A549 (cell line): ENCODE measurements around the gene RNF145. TPM values are rescaled to one million over a fixed set of nuclear protein-coding genes. Genes with fewer than 3 reads are reported as not detected.
A peak's percentile ranks its signal among the peaks of the same experiment; 100 is the strongest.
"Not testable (repeated sequence)": the region's sequence is repeated elsewhere in the genome, so short reads cannot be mapped to it uniquely, and the experiment has no call there.

Source experiments
- ATAC-seq, 2 experiments: fragments of 200-7000 bp in 1 of 2; fragments of >200 bp in 1 of 2; cut with Nextera tagmentation in 1 of 2; cut with Tn5 transposase in 1 of 2; 3 replicates each; pipeline versions ENCODE4 v1.8.0 to v1.9.1; 2018 to 2020; ENCODE audit warnings: mild to moderate bottlenecking in 1 of 2, moderate library complexity in 1 of 2
- CTCF ChIA-PET: fragments of 300-600 bp; sonication (Branson Sonifier 250); formaldehyde crosslinking; extraction: SDS; loops from one replicate; lab custom pipeline; 2021; ENCODE audit warnings: antibody characterized with exemption, inconsistent platforms; lab: Yijun Ruan, JAX
- POLR2A ChIA-PET: fragments of 350-600 bp; formaldehyde crosslinking; extraction: SDS; loops from one replicate; lab custom pipeline; 2021; ENCODE audit warnings: antibody characterized with exemption, inconsistent platforms; lab: Yijun Ruan, JAX
- DNase-seq, 2 experiments: peaks; one replicate each; pipeline versions ENCODE4 v3.0.0 to v3.0.0-alpha.2; 2011 to 2016; ENCODE audit warnings: low read depth in 1 of 2, low spot score in 1 of 2
- FAIRE-seq: peaks from 2 replicates; lab custom pipeline; 2011; peaks lifted over from hg19 to GRCh38; lab: Jason Lieb, UNC
- H3K27ac ChIP-seq, 2 experiments: fragments of >200 bp; sonication (Bioruptor Twin); formaldehyde crosslinking; 3 replicates each; pipeline ENCODE4 v1.5.1; 2016 to 2017
- H3K4me1 ChIP-seq: fragments of >200 bp; sonication (Bioruptor Twin); formaldehyde crosslinking; 3 replicates; pipeline ENCODE4 v1.6.1; 2016
- H3K4me2 ChIP-seq: fragments of >200 bp; sonication (Bioruptor Twin); formaldehyde crosslinking; 3 replicates; pipeline ENCODE4 v1.6.1; 2016
- H3K4me3 ChIP-seq: fragments of >200 bp; sonication (Bioruptor Twin); formaldehyde crosslinking; 3 replicates; pipeline ENCODE4 v1.5.1; 2016
- H3K9me3 ChIP-seq: fragments of >200 bp; sonication (Bioruptor Twin); formaldehyde crosslinking; 3 replicates; pipeline ENCODE4 v1.6.1; 2016
- BHLHE40 ChIP-seq: IDR thresholded peaks from 2 replicates; pipeline ENCODE4 v1.6.1; 2012; ENCODE audit warnings: low read depth, low read length, inconsistent platforms
- CHD2 ChIP-seq: fragments of 150-350 bp; IDR thresholded peaks from 2 replicates; pipeline ENCODE4 v1.6.1; 2014; ENCODE audit warnings: low read length; ENCODE audit not compliant: partially characterized antibody
- EHMT2 ChIP-seq: fragments of 200-600 bp; sonication (generic); IDR thresholded peaks from 2 replicates; pipeline ENCODE4 v1.6.1; 2016; ENCODE audit warnings: antibody characterized with exemption, low read depth, mild to moderate bottlenecking, moderate library complexity
- FOSL2 ChIP-seq, 2 experiments: fragments of 450-650 bp in 1 of 2; fragments of >200 bp in 1 of 2; sonication (Bioruptor Twin) in 1 of 2; formaldehyde crosslinking; IDR thresholded peaks; 2 replicates each; pipeline versions ENCODE4 v1.5.0 to v1.6.1; 2016 to 2020; ENCODE audit warnings: mild to moderate bottlenecking in 1 of 2, moderate library complexity in 1 of 2
- FOXS1 ChIP-seq: fragments of 250-450 bp; sonication (Bioruptor Pico); IDR thresholded peaks from 2 replicates; pipeline ENCODE4 v1.5.0; 2020; ENCODE audit warnings: mild to moderate bottlenecking, moderate library complexity
- HDAC2 ChIP-seq: fragments of 200-600 bp; sonication (generic); IDR thresholded peaks from 2 replicates; pipeline ENCODE4 v1.6.1; 2016
- HES2 ChIP-seq: fragments of >200 bp; sonication (Bioruptor Twin); formaldehyde crosslinking; IDR thresholded peaks from 2 replicates; pipeline ENCODE4 v1.6.1; 2016
- JUN ChIP-seq, 2 experiments: fragments of >200 bp; sonication (Bioruptor Twin); formaldehyde crosslinking; IDR thresholded peaks; 2 replicates in 1 of 2; 3 replicates in 1 of 2; pipeline ENCODE4 v1.6.1; 2016 to 2017
- KDM5A ChIP-seq: fragments of 200-600 bp; sonication (generic); IDR thresholded peaks from 2 replicates; pipeline ENCODE4 v1.6.1; 2016; ENCODE audit warnings: antibody characterized with exemption, mild to moderate bottlenecking
- MAFK ChIP-seq: fragments of 450-650 bp; IDR thresholded peaks from 2 replicates; pipeline ENCODE4 v1.6.1; 2014; ENCODE audit not compliant: partially characterized antibody
- MAX ChIP-seq: IDR thresholded peaks from 2 replicates; pipeline ENCODE4 v1.6.1; 2012
- NR3C1 ChIP-seq: fragments of >200 bp; sonication (Bioruptor Twin); formaldehyde crosslinking; IDR thresholded peaks from 3 replicates; pipeline ENCODE4 v1.6.1; 2017
- POLR2AphosphoS2 ChIP-seq: conservative IDR thresholded peaks from 2 replicates; pipeline ENCODE4 v1.6.1; 2012; ENCODE audit warnings: low read length, improper control_type of control experiment, inconsistent platforms
- RNF2 ChIP-seq: fragments of 200-600 bp; sonication (generic); IDR thresholded peaks from 2 replicates; pipeline ENCODE4 v1.6.1; 2016; ENCODE audit warnings: low read depth, mild to moderate bottlenecking, antibody characterized with exemption, moderate library complexity, borderline replicate concordance
- SREBF2 ChIP-seq: fragments of 450-650 bp; IDR thresholded peaks from 2 replicates; pipeline ENCODE4 v1.6.1; 2014; ENCODE audit warnings: mild to moderate bottlenecking, moderate library complexity
- USF2 ChIP-seq: fragments of 450-650 bp; IDR thresholded peaks from 2 replicates; pipeline ENCODE4 v1.6.1; 2014; ENCODE audit warnings: antibody characterized with exemption
- ZC3H11A ChIP-seq: fragments of 450-650 bp; IDR thresholded peaks from 2 replicates; pipeline ENCODE4 v1.6.1; 2014; ENCODE audit warnings: antibody characterized with exemption, mild to moderate bottlenecking
- ZFP36 ChIP-seq: fragments of 450-650 bp; IDR thresholded peaks from 2 replicates; pipeline ENCODE4 v1.6.1; 2014; ENCODE audit warnings: borderline replicate concordance; ENCODE audit not compliant: partially characterized antibody
- ZSCAN20 ChIP-seq: fragments of 250-450 bp; sonication (Bioruptor Pico); IDR thresholded peaks from 2 replicates; pipeline ENCODE4 v1.8.0; 2022; ENCODE audit warnings: mild to moderate bottlenecking, moderate library complexity
- WGBS: methylation state at CpG from one replicate; pipeline ENCODE4 v1.1.6; 2017; ENCODE audit errors: missing lambda C conversion rate; 5-methylcytosine and 5-hydroxymethylcytosine counted together
- polyA plus RNA-seq, 4 experiments: library from polyadenylated mRNA; depleted of rRNA in 3 of 4; stranded (reverse); fragments of >200 nt; fragmentation: RNase III in 1 of 4; extraction: RNeasy Plus Mini Kit Qiagen cat#74134 plus additional on column Dnase treatment in 1 of 4; gene quantifications; 2 replicates in 3 of 4; 3 replicates in 1 of 4; pipeline ENCODE4 v1.2.3, GENCODE V29; 2011 to 2017

RNF145 gene
- polyA plus RNA-seq, 2 of the 4 experiments (the other 2 are of a cell fraction): 122 to 146 TPM

- H3K9me3 ChIP-seq: no peaks in the 10 kb centered on the region
- DNase-seq (no peak), FAIRE-seq (peak; percentile 43)
- CTCF ChIA-PET: interaction anchor here (0.8 to 2.4 kb wide), 10 partner anchors 12 to 824 kb away, joined by 3 to 8 read pairs (median 4); no protein-coding TSS in a partner anchor
- TF ChIP-seq MAFK (peak; percentile 82), HES2 (no peak)
- TF ChIP-seq, all 56 proteins: peak for 1
- Histone ChIP-seq H3K4me2 (peak overlapping the region; percentile 61), H3K4me1 (peaks cover 72% of the 10 kb centered on the region), H3K4me3 (no peak overlapping the region), H3K27ac (peak overlapping the region; percentile 52 to 82)
- WGBS: 35% methylated on average over 2 of the region's 2 CpGs
- peak; percentile 13 to 24; a peak in 4 of 6 replicates for ATAC-seq
- POLR2A ChIA-PET: interaction anchor here (1.2 kb wide), 1 partner anchor 44 kb away, joined by 4 read pairs; no protein-coding TSS in a partner anchor
Observed at GRCh38 chr5:159163701-159164046, 45.7 kb downstream of the RNF145 start.

GRCh38 chr5:159163027-159163700 lies 46.2 kb downstream of the RNF145 start:
- peak overlapping the region; percentile 61 for H3K4me2 ChIP-seq
- ATAC-seq (peak; percentile 77 to 90; a peak in 5 of 6 replicates), DNase-seq (peak; percentile 45 to 46), FAIRE-seq (peak; percentile 74)
- no peak for TF ChIP-seq EHMT2
- no peak for TF ChIP-seq BHLHE40
- no peak for TF ChIP-seq NR3C1
- TF ChIP-seq FOSL2 (IDR thresholded peaks at IDR 0.05): no peak
- peak; percentile 46; the same call in 1 of the 2 replicates for TF ChIP-seq FOSL2 (CRISPR knock-in tag; IDR thresholded peaks at IDR 0.05)
- TF ChIP-seq FOXS1: no peak
- TF ChIP-seq POLR2AphosphoS2: no peak
- TF ChIP-seq JUN (IDR thresholded peaks at IDR 0.05): no peak
- TF ChIP-seq ZFP36: no peak
- no peak for TF ChIP-seq USF2
- TF ChIP-seq SREBF2: no peak
- TF ChIP-seq ZSCAN20 (CRISPR knock-in tag): no peak
- no peak for TF ChIP-seq HDAC2
- no peak for TF ChIP-seq ZC3H11A
- no peak for TF ChIP-seq RNF2
- 0 out of 2 replicates have a peak, but pooled peaks have one; percentile 20 for TF ChIP-seq MAX
- no peak for TF ChIP-seq CHD2
- no peaks in the 10 kb centered on the region for H3K9me3 ChIP-seq
- CTCF ChIA-PET: interaction anchor here (0.8 to 2.4 kb wide), 9 partner anchors 13 to 824 kb away, joined by 3 to 8 read pairs (median 4); no protein-coding TSS in a partner anchor
- 86% methylated on average over 1 of the region's 1 CpG for WGBS
- peaks cover 78% of the 10 kb centered on the region for H3K4me1 ChIP-seq
- no peak overlapping the region for H3K4me3 ChIP-seq
- POLR2A ChIA-PET: interaction anchor here (1.2 kb wide), 1 partner anchor 44 kb away, joined by 4 read pairs; no protein-coding TSS in a partner anchor
- peak overlapping the region; percentile 52 to 82 for H3K27ac ChIP-seq

- peaks cover 80% of the 10 kb centered on the region for H3K4me1 ChIP-seq
- ChIA-PET CTCF (interaction anchor here (0.6 to 2.3 kb wide), 5 partner anchors 30 to 100 kb away, joined by 3 to 8 read pairs (median 3); no protein-coding TSS in a partner anchor), POLR2A (interaction anchor here (0.7 kb wide), 1 partner anchor 43 kb away, joined by 3 read pairs; no protein-coding TSS in a partner anchor)
- no peak for DNase-seq
- ATAC-seq: no peak
- TF ChIP-seq MAFK (peak; percentile 92), KDM5A (no peak)
- no peak overlapping the region for H3K4me3 ChIP-seq
- no peak overlapping the region for H3K27ac ChIP-seq
- H3K4me2 ChIP-seq: no peak overlapping the region
- no peak for FAIRE-seq
- H3K9me3 ChIP-seq: no peaks in the 10 kb centered on the region
- 88% methylated on average over 9 of the region's 9 CpGs for WGBS
Observed at GRCh38 chr5:159161361-159162214, 47.8 kb downstream of the RNF145 start.

- not testable (repeated sequence) for H3K4me3 ChIP-seq, FAIRE-seq, H3K9me3 ChIP-seq
- peak; percentile 38 to 51; a peak in 4 of 6 replicates for ATAC-seq
- ChIA-PET POLR2A (interaction anchor here (1.1 kb wide), 1 partner anchor 50 kb away, joined by 4 read pairs; no protein-coding TSS in a partner anchor), CTCF (interaction anchor here (0.6 to 7.3 kb wide), 5 partner anchors 31 to 160 kb away, joined by 3 to 100 read pairs (median 3); no protein-coding TSS in a partner anchor)
- H3K27ac ChIP-seq: peak overlapping the region; percentile 60 to 62
- WGBS: 48% methylated on average over 4 of the region's 4 CpGs
- H3K4me2 ChIP-seq: peak overlapping the region; percentile 9; the same call in 1 of the 3 replicates
- H3K4me1 ChIP-seq: peaks cover 55% of the 10 kb centered on the region
- DNase-seq: peak in 1 of 2 experiments; percentile 29
Observed at GRCh38 chr5:159158553-159159091, 50.7 kb downstream of the RNF145 start.
